GM12878 (cell line): ENCODE data around the gene NT5DC3. TPM values are rescaled to one million over a fixed set of nuclear protein-coding genes. Genes with fewer than 3 reads are reported as not detected.

Source experiments
- ATAC-seq: fragments of 200-7000 bp; cut with Tn5 transposase; 3 replicates; pipeline ENCODE4 v1.9.1; 2020; ENCODE audit warnings: mild to moderate bottlenecking, moderate library complexity
- BruUV-seq: library from RNA; stranded (reverse); fragments of 400-500 nt; replicated peaks from 2 replicates; lab custom pipeline; 2021; lab: Mats Ljungman, UMichigan
- CTCF ChIA-PET: fragments of 300-600 bp; sonication (Branson Sonifier 250); formaldehyde crosslinking; extraction: SDS; loops from one replicate; lab custom pipeline; 2021; ENCODE audit warnings: inconsistent platforms; lab: Yijun Ruan, JAX
- POLR2A ChIA-PET: fragments of 350-600 bp; formaldehyde crosslinking; extraction: SDS; loops from one replicate; lab custom pipeline; 2021; ENCODE audit warnings: inconsistent platforms; lab: Charles Lee
- RAD21 ChIA-PET: fragments of 300-600 bp; sonication (Branson Sonifier 250); formaldehyde crosslinking; loops from one replicate; lab custom pipeline; 2023; ENCODE audit warnings: antibody characterized with exemption; ENCODE audit not compliant: unreplicated experiment; lab: Charles Lee
- SMC1A ChIA-PET: fragments of 300-600 bp; sonication (Branson Sonifier 250); formaldehyde crosslinking; loops from one replicate; lab custom pipeline; 2023; ENCODE audit not compliant: unreplicated experiment, uncharacterized antibody; lab: Charles Lee
- DNase-seq: peaks from one replicate; pipeline ENCODE4 v3.0.0-alpha.2; 2011; ENCODE audit warnings: low read depth, low spot score
- FAIRE-seq: peaks from 3 replicates; lab custom pipeline; 2011; peaks lifted over from hg19 to GRCh38; lab: Jason Lieb, UNC
- H2AFZ ChIP-seq: 2 replicates; pipeline ENCODE4 v1.6.0; 2011; ENCODE audit warnings: low read depth, low read length, control low read depth; ENCODE audit not compliant: control insufficient read depth
- H3K27ac ChIP-seq: 2 replicates; pipeline ENCODE4 v1.5.1; 2011; ENCODE audit warnings: control low read depth; ENCODE audit not compliant: control insufficient read depth, insufficient read depth
- H3K27me3 ChIP-seq, 2 experiments: replicated peaks in 1 of 2; 2 replicates each; pipeline versions ENCODE4 v1.6.0 to v1.6.1; 2011; ENCODE audit warnings: low read length in 1 of 2; ENCODE audit not compliant: control insufficient read depth in 2 of 2, insufficient read depth in 2 of 2
- H3K36me3 ChIP-seq, 2 experiments: 2 replicates each; pipeline ENCODE4 v1.5.1; 2011; ENCODE audit warnings: low read length in 1 of 2; ENCODE audit not compliant: control insufficient read depth in 2 of 2, insufficient read depth in 2 of 2
- H3K4me1 ChIP-seq: 2 replicates; pipeline ENCODE4 v1.6.1; 2011; ENCODE audit warnings: mild to moderate bottlenecking, low read length, moderate library complexity, mixed read lengths; ENCODE audit not compliant: control insufficient read depth, insufficient read depth
- H3K4me2 ChIP-seq: 2 replicates; pipeline ENCODE4 v1.6.0; 2011; ENCODE audit warnings: control low read depth; ENCODE audit not compliant: control insufficient read depth, insufficient read depth
- H3K4me3 ChIP-seq: fragments of 200-600 bp; sonication (generic); 2 replicates; pipeline ENCODE4 v1.5.1; 2016
- H3K79me2 ChIP-seq: 2 replicates; pipeline ENCODE4 v1.6.0; 2011; ENCODE audit warnings: low read length; ENCODE audit not compliant: control insufficient read depth, insufficient read depth
- H3K9ac ChIP-seq: 2 replicates; pipeline ENCODE4 v1.8.0; 2011; ENCODE audit warnings: low read length, control low read depth, mixed read lengths; ENCODE audit not compliant: control insufficient read depth, insufficient read depth
- H3K9me3 ChIP-seq: replicated peaks from 3 replicates; pipeline ENCODE4 v1.5.1; 2011; ENCODE audit warnings: mild to moderate bottlenecking, low read length; ENCODE audit not compliant: control insufficient read depth, insufficient read depth
- H4K20me1 ChIP-seq: 2 replicates; pipeline ENCODE4 v1.6.0; 2011; ENCODE audit not compliant: control insufficient read depth, insufficient read depth
- ASH2L ChIP-seq: fragments of 300-600, 200-600 bp; sonication (generic); IDR thresholded peaks from 2 replicates; pipeline ENCODE4 v1.6.1; 2017; ENCODE audit warnings: low read depth, mild to moderate bottlenecking, borderline replicate concordance
- CBFB ChIP-seq: IDR thresholded peaks from 2 replicates; pipeline ENCODE4 v1.6.1; 2016; ENCODE audit warnings: antibody characterized with exemption, low read depth
- CREB1 ChIP-seq: IDR thresholded peaks from 2 replicates; pipeline ENCODE4 v1.6.1; 2012; ENCODE audit warnings: low read depth, mild to moderate bottlenecking, inconsistent platforms
- DPF2 ChIP-seq: fragments of 450-650 bp; IDR thresholded peaks from 2 replicates; pipeline ENCODE4 v1.6.1; 2017; ENCODE audit warnings: mild to moderate bottlenecking
- JUNB ChIP-seq: IDR thresholded peaks from 2 replicates; pipeline ENCODE4 v1.6.1; 2016; ENCODE audit warnings: antibody characterized with exemption, mild to moderate bottlenecking
- JUND ChIP-seq: IDR thresholded peaks from 2 replicates; pipeline ENCODE4 v1.6.1; 2012; ENCODE audit warnings: low read depth, mild to moderate bottlenecking, low read length, improper control_type of control experiment, moderate library complexity
- LARP7 ChIP-seq: fragments of 450-650 bp; IDR thresholded peaks from 2 replicates; pipeline ENCODE4 v1.6.1; 2017; ENCODE audit warnings: mild to moderate bottlenecking
- MTA2 ChIP-seq: fragments of 450-650 bp; IDR thresholded peaks from 2 replicates; pipeline ENCODE4 v1.6.1; 2016; ENCODE audit warnings: low read depth, mild to moderate bottlenecking, moderate library complexity
- RELA ChIP-seq: fragments of 450-650 bp; IDR thresholded peaks from 2 replicates; pipeline ENCODE4 v1.8.0; 2014; ENCODE audit warnings: borderline replicate concordance; ENCODE audit not compliant: partially characterized antibody
- SUPT20H ChIP-seq: IDR thresholded peaks from 2 replicates; pipeline ENCODE4 v1.6.1; 2011; ENCODE audit warnings: low read depth, mild to moderate bottlenecking, low read length, moderate library complexity, borderline replicate concordance; ENCODE audit not compliant: control insufficient read depth
- WRNIP1 ChIP-seq: IDR thresholded peaks from 2 replicates; pipeline ENCODE4 v1.6.1; 2011; ENCODE audit warnings: low read depth, low read length, improper control_type of control experiment, borderline replicate concordance
- ZNF24 ChIP-seq: fragments of 450-650 bp; IDR thresholded peaks from 2 replicates; pipeline ENCODE4 v1.6.1; 2017; ENCODE audit warnings: antibody characterized with exemption, mild to moderate bottlenecking
- ZSCAN29 ChIP-seq: fragments of 450-650 bp; IDR thresholded peaks from 2 replicates; pipeline ENCODE4 v1.6.1; 2017; ENCODE audit warnings: mild to moderate bottlenecking, moderate library complexity
- ZZZ3 ChIP-seq: IDR thresholded peaks from 2 replicates; pipeline ENCODE4 v1.6.1; 2011; ENCODE audit warnings: low read depth; ENCODE audit not compliant: control insufficient read depth, insufficient read length
- WGBS: methylation state at CpG from one replicate; pipeline ENCODE4 v1.1.6; 2016; ENCODE audit warnings: low lambda C conversion rate; ENCODE audit not compliant: insufficient replicate concordance, insufficient coverage; ENCODE audit errors: missing lambda C conversion rate; 5-methylcytosine and 5-hydroxymethylcytosine counted together
- in situ Hi-C: fragments of 300-500 bp; cut with MboI; formaldehyde crosslinking; loops from 9 replicates; pipeline ENCODE4 v1.14.3; 2018; ENCODE audit warnings: mixed read lengths
- intact Hi-C: fragments of 100-400 bp; cut with micrococcal nuclease; formaldehyde crosslinking; loops from one replicate; pipeline ENCODE4 v1.14.2; 2022; ENCODE audit not compliant: unreplicated experiment
- polyA plus RNA-seq, 11 experiments: library from polyadenylated mRNA; depleted of rRNA in 4 of 11; unstranded in 6 of 11; stranded (reverse) in 5 of 11; fragments of >200 nt; fragmentation: Nextera tagmentation in 4 of 11; fragmentation: Illumina TruSeq in 1 of 11; extraction: Ambion mirVana in 4 of 11; extraction: Trizol in 1 of 11; gene quantifications; 1 replicate in 1 of 11; 2 replicates in 10 of 11; pipeline versions ENCODE4 v1.2.1 to v1.2.3, GENCODE V29; 2011 to 2016; ENCODE audit warnings: inconsistent platforms in 2 of 11, missing spikeins in 2 of 11, low read depth in 1 of 11
- total RNA-seq, 4 experiments: library from RNA; depleted of rRNA in 3 of 4; stranded (reverse); fragments of >200 nt in 3 of 4; fragmentation: Illumina TruSeq in 1 of 4; extraction: Trizol in 1 of 4; gene quantifications; 2 replicates each; pipeline versions ENCODE4 v1.2.1 to v1.2.3, GENCODE V29; 2013 to 2021
- TF ChIP-seq, protein P1 (sequence below): fragments of 450-650 bp; formaldehyde crosslinking; IDR thresholded peaks from 2 replicates; pipeline ENCODE4 v1.4.0; 2022; ENCODE audit warnings: mild to moderate bottlenecking, moderate library complexity
- TF ChIP-seq, protein P2 (sequence below): fragments of 450-650 bp; IDR thresholded peaks from 2 replicates; pipeline ENCODE4 v1.6.1; 2016; ENCODE audit warnings: mild to moderate bottlenecking, moderate library complexity, borderline replicate concordance

Gene NT5DC3
- total and polyA plus RNA-seq, 10 of the 15 experiments (the other 5 are each of a cell fraction or from before 2014, with no cell fraction given) = 2.0 to 12.4 (median 5.9) TPM

DNA sequence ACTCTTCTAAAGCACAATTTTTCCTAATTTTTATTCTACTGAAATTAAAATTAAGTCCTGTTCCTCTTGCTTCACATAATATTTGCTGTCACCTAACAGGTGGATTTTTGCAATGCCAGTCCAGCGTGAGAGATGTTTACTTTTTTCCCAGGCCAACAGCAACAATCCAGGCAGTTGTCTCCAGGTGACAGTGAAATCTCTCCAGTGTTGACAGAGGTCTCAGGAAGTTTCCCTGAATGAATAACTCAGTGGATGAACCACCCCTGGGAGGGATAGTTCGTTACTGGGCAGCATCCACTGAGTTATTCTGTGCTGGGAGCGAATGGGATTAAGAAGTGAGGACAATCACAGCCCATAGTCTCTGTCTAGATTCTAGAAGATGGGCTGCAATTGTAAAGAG is 7.1 kb upstream of the NT5DC3 start (continued):
- TF ChIP-seq RELA (no peak), JUND (no peak)

DNA sequence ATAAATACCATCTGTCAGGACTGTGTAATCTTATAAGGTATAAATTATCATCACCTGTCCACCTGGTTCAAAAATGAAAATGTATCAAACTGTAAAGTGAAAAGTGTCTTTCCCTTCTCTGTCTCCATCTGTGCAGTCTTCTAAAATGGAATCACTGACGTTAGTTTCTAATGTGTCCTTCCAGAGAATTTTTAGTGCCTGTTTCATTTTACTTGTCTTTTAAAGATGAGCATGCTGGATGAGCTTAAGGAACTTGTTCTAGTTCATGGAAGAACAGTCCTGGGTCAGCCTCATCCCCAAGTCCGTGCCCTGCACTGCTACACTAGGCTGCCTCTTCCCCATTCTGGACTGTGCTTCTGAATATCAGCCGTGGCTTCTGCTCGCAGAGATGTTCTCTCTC is 5.4 kb upstream of the NT5DC3 start:
- POLR2A ChIA-PET = interaction anchor here (0.6 kb wide), 1 partner anchor 24 kb away, joined by 4 read pairs; no protein-coding TSS in a partner anchor
- ATAC-seq (no peak), DNase-seq (no peak), FAIRE-seq (no peak)
- Histone ChIP-seq H3K4me3 (no peak overlapping the region), H4K20me1 (no peaks in the 10 kb centered on the region), H3K36me3 (no peaks in the 10 kb centered on the region), H3K79me2 (no peaks in the 10 kb centered on the region), H3K4me2 (no peak overlapping the region), H3K9ac (no peak overlapping the region), H2AFZ (no peak overlapping the region), H3K4me1 (peaks cover 3% of the 10 kb centered on the region; the same call in 1 of the 2 replicates), H3K27ac (no peak overlapping the region), H3K27me3 (no peaks in the 10 kb centered on the region), H3K9me3 (no peaks in the 10 kb centered on the region)
- SMC1A ChIA-PET = no interaction called here
- CTCF ChIA-PET = no interaction called here
- in situ Hi-C loops (no loop called here), intact Hi-C loops (loop anchor here (10.0 kb wide), 1 partner anchor 272 kb away; no protein-coding TSS in a partner anchor)
- 56% methylated on average over 4 of the region's 4 CpGs for WGBS
- RAD21 ChIA-PET = interaction anchor here (0.6 kb wide), 1 partner anchor 495 kb away, joined by 3 read pairs; no protein-coding TSS in a partner anchor
- no TSS peak for BruUV-seq
- TF ChIP-seq MTA2 (no peak), CREB1 (no peak), SUPT20H (no peak), DPF2 (no peak), ZZZ3 (no peak), ZNF24 (no peak), ZSCAN29 (no peak), ASH2L (no peak), JUNB (no peak), LARP7 (no peak), CBFB (no peak), WRNIP1 (no peak)
- TF ChIP-seq, protein P1, sequence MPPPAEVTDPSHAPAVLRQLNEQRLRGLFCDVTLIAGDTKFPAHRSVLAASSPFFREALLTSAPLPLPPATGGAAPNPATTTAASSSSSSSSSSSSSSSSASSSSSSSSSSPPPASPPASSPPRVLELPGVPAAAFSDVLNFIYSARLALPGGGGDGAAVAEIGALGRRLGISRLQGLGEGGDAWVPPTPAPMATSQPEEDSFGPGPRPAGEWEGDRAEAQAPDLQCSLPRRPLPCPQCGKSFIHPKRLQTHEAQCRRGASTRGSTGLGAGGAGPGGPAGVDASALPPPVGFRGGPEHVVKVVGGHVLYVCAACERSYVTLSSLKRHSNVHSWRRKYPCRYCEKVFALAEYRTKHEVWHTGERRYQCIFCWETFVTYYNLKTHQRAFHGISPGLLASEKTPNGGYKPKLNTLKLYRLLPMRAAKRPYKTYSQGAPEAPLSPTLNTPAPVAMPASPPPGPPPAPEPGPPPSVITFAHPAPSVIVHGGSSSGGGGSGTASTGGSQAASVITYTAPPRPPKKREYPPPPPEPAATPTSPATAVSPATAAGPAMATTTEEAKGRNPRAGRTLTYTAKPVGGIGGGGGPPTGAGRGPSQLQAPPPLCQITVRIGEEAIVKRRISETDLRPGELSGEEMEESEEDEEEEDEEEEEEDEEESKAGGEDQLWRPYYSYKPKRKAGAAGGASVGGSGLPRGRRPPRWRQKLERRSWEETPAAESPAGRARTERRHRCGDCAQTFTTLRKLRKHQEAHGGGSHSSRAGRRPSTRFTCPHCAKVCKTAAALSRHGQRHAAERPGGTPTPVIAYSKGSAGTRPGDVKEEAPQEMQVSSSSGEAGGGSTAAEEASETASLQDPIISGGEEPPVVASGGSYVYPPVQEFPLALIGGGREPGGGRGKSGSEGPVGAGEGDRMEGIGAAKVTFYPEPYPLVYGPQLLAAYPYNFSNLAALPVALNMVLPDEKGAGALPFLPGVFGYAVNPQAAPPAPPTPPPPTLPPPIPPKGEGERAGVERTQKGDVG (CRISPR knock-in tag) = no peak
- TF ChIP-seq, protein P2, sequence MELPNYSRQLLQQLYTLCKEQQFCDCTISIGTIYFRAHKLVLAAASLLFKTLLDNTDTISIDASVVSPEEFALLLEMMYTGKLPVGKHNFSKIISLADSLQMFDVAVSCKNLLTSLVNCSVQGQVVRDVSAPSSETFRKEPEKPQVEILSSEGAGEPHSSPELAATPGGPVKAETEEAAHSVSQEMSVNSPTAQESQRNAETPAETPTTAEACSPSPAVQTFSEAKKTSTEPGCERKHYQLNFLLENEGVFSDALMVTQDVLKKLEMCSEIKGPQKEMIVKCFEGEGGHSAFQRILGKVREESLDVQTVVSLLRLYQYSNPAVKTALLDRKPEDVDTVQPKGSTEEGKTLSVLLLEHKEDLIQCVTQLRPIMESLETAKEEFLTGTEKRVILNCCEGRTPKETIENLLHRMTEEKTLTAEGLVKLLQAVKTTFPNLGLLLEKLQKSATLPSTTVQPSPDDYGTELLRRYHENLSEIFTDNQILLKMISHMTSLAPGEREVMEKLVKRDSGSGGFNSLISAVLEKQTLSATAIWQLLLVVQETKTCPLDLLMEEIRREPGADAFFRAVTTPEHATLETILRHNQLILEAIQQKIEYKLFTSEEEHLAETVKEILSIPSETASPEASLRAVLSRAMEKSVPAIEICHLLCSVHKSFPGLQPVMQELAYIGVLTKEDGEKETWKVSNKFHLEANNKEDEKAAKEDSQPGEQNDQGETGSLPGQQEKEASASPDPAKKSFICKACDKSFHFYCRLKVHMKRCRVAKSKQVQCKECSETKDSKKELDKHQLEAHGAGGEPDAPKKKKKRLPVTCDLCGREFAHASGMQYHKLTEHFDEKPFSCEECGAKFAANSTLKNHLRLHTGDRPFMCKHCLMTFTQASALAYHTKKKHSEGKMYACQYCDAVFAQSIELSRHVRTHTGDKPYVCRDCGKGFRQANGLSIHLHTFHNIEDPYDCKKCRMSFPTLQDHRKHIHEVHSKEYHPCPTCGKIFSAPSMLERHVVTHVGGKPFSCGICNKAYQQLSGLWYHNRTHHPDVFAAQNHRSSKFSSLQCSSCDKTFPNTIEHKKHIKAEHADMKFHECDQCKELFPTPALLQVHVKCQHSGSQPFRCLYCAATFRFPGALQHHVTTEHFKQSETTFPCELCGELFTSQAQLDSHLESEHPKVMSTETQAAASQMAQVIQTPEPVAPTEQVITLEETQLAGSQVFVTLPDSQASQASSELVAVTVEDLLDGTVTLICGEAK = no peak
